ENCODE measurements around the gene ZNRF3. TPM values are rescaled to one million over a fixed set of nuclear protein-coding genes. Genes with fewer than 3 reads are reported as not detected.

ZNRF3 gene
- total RNA-seq, 1 donor from 2014 or later = 0.69 TPM

DNA sequence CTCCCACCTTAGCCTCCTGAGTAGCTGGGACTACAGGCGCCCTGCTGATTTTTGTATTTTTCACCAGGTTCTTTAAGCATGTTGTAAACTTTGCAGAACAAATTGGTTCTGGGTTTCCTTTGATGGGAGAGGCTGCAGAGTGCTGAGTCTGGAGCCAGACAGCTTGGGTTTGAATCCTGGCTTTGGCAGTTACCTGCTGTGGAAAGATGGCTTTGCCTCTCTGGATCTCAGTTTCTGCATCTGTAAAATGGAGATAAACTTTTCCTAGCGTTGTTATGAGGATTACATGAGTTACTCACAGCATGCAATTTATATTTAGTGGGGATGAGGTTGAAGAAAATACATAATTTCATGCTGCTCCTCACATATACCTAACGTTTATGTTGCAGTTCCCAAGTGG, 19.1 kb downstream of the ZNRF3 start:
- no peaks in the 10 kb centered on the region for H3K9me3 Mint-ChIP-seq
- TF ChIP-seq, protein P1, sequence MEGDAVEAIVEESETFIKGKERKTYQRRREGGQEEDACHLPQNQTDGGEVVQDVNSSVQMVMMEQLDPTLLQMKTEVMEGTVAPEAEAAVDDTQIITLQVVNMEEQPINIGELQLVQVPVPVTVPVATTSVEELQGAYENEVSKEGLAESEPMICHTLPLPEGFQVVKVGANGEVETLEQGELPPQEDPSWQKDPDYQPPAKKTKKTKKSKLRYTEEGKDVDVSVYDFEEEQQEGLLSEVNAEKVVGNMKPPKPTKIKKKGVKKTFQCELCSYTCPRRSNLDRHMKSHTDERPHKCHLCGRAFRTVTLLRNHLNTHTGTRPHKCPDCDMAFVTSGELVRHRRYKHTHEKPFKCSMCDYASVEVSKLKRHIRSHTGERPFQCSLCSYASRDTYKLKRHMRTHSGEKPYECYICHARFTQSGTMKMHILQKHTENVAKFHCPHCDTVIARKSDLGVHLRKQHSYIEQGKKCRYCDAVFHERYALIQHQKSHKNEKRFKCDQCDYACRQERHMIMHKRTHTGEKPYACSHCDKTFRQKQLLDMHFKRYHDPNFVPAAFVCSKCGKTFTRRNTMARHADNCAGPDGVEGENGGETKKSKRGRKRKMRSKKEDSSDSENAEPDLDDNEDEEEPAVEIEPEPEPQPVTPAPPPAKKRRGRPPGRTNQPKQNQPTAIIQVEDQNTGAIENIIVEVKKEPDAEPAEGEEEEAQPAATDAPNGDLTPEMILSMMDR (IDR thresholded peaks at IDR 0.05) = no peak
- DNase-seq = no peak
- ATAC-seq (ENCODE audit: low read depth) = no peak
- peaks cover 3% of the 10 kb centered on the region for H3K27me3 Mint-ChIP-seq
- peaks cover 21% of the 10 kb centered on the region for H3K4me1 Mint-ChIP-seq
- H3K27ac Mint-ChIP-seq = no peak overlapping the region
- intact Hi-C loops (cut with micrococcal nuclease) = no loop called here
- ChIA-PET POLR2A (no interaction called here), CTCF (no interaction called here)
- no peak overlapping the region for H3K4me3 Mint-ChIP-seq
- no peaks in the 10 kb centered on the region for H3K36me3 Mint-ChIP-seq (ENCODE audit: low read depth)

DNA sequence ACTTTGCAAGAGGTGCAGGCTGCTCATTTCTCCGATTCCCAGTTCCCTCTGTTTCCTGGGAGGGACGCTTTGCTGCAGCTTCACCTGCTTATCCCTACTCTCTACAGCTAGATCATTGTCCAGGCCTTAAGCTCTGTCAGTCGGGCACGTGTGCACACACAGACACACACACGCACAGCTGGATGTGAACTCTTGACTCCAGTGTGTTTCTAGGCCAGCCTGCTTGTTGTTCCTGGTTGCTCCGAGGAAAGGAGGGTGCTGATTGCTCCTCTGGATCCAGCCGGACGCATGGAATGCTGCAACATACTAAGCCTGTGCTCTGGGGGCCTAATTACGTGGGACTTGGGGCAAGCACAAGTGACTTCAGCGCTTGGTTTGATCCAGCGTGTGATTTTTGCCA, 19.7 kb downstream of the ZNRF3 start:
- Mint-ChIP-seq H3K4me3 (no peak overlapping the region), H3K4me1 (peaks cover 18% of the 10 kb centered on the region), H3K36me3 (ENCODE audit: low read depth) (no peaks in the 10 kb centered on the region), H3K27ac (no peak overlapping the region), H3K9me3 (no peaks in the 10 kb centered on the region), H3K27me3 (peaks cover 3% of the 10 kb centered on the region)
- TF ChIP-seq, protein P1 (IDR thresholded peaks at IDR 0.05) = no peak
- intact Hi-C loops (cut with micrococcal nuclease) = no loop called here
- POLR2A ChIA-PET = no interaction called here
- ATAC-seq (ENCODE audit: low read depth) (no peak), DNase-seq (no peak)
- CTCF ChIA-PET = no interaction called here

DNA sequence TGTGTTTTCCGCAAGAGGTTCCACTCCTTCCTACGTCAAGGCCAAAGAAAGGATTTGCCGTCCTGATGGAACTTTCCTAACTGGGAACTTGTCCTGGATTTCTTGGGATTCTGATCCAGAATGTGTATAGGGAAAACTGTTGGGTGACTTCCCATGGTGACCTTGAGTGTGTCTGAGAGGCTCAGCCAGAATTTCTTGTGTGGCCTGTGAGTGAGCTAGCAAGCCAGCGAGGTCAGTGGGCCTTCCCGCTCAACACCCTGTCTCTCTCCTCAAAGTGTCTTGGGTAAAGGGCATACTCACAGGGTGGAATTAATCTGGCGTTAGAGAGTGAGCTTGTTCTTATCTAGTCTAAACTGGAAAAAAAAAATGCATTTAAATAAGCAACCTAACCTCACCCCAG, 20.4 kb downstream of the ZNRF3 start:
- TF ChIP-seq, protein P1 (IDR thresholded peaks at IDR 0.05) = no peak
- intact Hi-C loops (cut with micrococcal nuclease) = no loop called here
- Mint-ChIP-seq H3K27ac (no peak overlapping the region), H3K4me3 (no peak overlapping the region), H3K36me3 (ENCODE audit: low read depth) (no peaks in the 10 kb centered on the region), H3K27me3 (peaks cover 3% of the 10 kb centered on the region), H3K4me1 (peaks cover 16% of the 10 kb centered on the region), H3K9me3 (no peaks in the 10 kb centered on the region)
- DNase-seq = no peak
- no peak for ATAC-seq (ENCODE audit: low read depth)
- POLR2A ChIA-PET = no interaction called here
- CTCF ChIA-PET = no interaction called here

DNA sequence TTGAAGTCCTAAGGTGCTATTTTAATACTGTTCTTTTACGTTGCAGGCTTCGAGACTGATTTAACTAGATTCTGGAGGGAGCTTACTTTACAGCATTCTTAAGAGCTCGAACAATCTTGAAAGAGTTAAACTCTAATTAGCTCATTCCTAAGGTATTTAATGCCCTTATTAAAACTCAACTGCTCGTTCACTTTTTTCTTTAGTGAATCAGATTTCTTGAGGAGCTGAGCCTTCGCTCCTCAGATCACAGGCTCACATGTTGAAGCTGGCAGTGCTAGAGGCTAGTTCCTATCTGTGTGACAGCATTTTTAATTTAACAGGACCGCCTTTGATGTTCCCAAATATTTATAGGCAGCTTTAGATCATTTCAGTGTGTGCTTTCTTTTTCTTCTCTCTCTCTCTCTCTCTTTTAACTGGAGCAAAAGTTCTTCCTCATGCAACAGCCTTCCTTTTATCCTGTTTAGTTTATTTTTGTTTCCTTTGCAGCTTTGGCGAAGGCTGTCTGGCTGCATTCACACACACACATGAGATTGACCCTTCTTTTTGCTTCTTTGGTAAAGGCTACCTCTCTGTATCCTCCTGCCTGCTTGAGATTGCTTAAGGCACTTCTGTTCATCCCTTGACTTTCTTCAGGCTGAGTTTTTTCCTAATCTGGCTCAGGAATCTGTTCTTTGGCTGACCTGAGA, 21.0 kb downstream of the ZNRF3 start:
- no peak overlapping the region for H3K4me3 Mint-ChIP-seq
- TF ChIP-seq, protein P1 (IDR thresholded peaks at IDR 0.05) = no peak
- POLR2A ChIA-PET = no interaction called here
- peaks cover 9% of the 10 kb centered on the region for H3K4me1 Mint-ChIP-seq
- peaks cover 3% of the 10 kb centered on the region for H3K27me3 Mint-ChIP-seq
- DNase-seq (no peak), ATAC-seq (ENCODE audit: low read depth) (no peak)
- no peaks in the 10 kb centered on the region for H3K9me3 Mint-ChIP-seq
- H3K27ac Mint-ChIP-seq = no peak overlapping the region
- H3K36me3 Mint-ChIP-seq (ENCODE audit: low read depth) = no peaks in the 10 kb centered on the region
- intact Hi-C loops (cut with micrococcal nuclease) = no loop called here
- CTCF ChIA-PET = no interaction called here

DNA sequence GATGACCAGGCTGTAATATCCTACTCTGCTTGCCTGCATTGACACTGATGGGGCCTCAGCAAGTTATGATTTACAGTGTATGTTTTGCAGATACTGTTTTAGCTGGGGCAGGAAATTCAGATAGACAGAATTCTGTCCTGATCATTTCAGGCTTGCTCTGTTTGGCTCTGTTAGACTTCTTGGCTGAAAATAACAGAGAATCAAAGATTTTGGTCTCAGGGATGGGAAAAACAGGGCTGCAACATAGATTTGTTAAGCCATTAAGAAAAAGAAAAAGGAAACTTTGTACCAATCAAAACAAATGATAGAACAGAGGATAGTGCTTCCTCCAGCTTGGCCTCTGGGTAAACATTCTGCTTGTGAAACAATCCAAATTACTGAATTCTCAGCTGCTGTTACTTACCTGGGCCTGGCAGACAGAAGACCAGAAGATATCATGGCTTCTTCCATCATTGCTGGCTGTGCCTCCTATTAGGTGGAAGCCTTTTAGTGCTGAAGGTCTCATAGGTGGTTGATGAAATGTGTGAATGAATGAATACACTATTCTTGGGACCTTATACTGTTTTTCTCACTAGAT, 22.0 kb downstream of the ZNRF3 start:
- no peak for ATAC-seq (ENCODE audit: low read depth)
- H3K27me3 Mint-ChIP-seq = peaks cover 3% of the 10 kb centered on the region
- intact Hi-C loops (cut with micrococcal nuclease) = no loop called here

More for the DNA sequence above, 22.0 kb downstream of the ZNRF3 start:
- TF ChIP-seq, protein P1 (IDR thresholded peaks at IDR 0.05) = no peak
- POLR2A ChIA-PET = no interaction called here
- Mint-ChIP-seq H3K27ac (no peak overlapping the region), H3K36me3 (ENCODE audit: low read depth) (no peaks in the 10 kb centered on the region), H3K9me3 (no peaks in the 10 kb centered on the region), H3K4me1 (peaks cover under 1% of the 10 kb centered on the region), H3K4me3 (no peak overlapping the region)
- DNase-seq = no peak
- CTCF ChIA-PET = no interaction called here

Data from activated B cell treated with CpG ODN at 0.5 μM for 24 hours (primary cell).